Stimulated activated CD8-positive, alpha-beta memory T cell treated with anti-CD3 and anti-CD28 coated beads, Interleukin-7, amount 100 ng/mL, for 1 hour (primary cell): Measurements from ENCODE around the gene NGDN.

Source experiments
- DNase-seq, 2 donors: peaks; one replicate each; pipeline ENCODE4 v3.0.0-alpha.2; 2020; ENCODE audit warnings: low read depth in 2 of 2

NGDN gene

GRCh38 chr14:23520899-23521533 is 51.5 kb downstream of the NGDN start:
- DNase-seq = no peak

DNA sequence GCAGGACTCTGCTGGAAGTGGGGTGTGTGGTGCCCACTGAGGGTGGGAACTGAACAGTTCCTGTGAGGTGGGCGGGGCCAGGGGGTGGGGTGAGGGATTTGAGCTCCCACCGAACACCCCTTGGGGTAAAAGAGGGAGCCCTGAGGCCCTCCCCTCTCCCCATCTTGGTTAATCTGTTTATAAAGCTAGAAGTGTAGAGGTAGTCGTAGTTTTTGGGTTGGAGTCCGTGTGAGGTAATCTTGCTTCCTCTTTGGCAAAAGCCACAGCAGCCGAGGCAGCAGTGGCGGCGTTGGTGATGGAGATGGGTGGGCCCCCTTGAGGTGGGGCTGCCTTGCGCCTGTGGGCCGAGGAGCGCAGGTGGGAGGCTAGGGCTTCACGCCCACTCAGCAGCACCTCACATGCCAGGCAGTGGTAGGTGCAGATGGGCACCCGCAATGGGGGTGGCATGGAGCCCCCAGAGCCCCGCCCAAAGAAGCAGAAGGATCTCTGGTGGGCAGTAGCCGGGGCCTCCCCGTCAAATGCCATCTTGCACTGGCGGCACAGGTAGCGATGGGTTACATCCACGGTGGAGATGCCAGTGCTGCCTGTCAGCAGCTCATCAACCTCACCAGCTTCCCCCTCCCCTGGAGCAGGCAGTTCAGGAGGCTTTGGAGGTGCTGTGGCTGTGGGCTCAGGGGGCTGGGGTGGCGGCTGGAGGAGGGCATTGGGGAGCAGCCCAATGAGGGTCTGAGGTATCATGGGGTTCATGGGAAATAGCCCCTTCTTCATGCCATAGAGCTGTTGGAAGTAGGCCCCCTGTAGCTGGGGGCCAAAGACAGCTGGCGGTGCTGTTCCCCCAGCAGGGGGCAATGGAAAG is 52.5 kb downstream of the NGDN start:
- no peak for DNase-seq

DNA sequence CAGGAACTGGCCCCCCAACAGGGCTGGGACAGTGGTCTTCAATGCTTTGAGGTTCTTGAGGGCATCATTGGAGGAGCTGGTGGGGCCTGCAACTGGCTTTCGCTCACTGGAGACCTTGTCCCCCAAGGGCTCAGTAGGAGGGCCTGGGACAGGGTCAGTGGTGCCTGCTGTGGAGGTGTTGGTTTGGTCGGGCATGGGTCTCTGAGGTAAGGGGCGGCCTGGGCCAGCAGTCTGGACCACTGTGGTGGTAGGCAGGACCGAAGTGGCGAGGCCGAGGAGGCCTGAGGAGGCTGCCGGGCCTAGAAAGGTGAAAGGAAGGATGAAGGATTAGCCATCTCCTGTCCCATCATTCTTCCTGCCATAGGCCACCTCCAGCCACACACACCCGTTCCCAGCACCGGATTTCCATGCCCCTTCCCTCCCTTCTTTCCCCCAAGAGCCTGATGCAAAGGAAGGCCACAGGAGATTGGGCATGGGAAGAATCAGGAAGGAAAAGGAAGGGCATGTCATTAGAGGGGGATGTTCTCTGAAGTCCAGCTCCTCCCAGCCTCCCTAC is 53.2 kb downstream of the NGDN start:
- no peak for DNase-seq

DNA sequence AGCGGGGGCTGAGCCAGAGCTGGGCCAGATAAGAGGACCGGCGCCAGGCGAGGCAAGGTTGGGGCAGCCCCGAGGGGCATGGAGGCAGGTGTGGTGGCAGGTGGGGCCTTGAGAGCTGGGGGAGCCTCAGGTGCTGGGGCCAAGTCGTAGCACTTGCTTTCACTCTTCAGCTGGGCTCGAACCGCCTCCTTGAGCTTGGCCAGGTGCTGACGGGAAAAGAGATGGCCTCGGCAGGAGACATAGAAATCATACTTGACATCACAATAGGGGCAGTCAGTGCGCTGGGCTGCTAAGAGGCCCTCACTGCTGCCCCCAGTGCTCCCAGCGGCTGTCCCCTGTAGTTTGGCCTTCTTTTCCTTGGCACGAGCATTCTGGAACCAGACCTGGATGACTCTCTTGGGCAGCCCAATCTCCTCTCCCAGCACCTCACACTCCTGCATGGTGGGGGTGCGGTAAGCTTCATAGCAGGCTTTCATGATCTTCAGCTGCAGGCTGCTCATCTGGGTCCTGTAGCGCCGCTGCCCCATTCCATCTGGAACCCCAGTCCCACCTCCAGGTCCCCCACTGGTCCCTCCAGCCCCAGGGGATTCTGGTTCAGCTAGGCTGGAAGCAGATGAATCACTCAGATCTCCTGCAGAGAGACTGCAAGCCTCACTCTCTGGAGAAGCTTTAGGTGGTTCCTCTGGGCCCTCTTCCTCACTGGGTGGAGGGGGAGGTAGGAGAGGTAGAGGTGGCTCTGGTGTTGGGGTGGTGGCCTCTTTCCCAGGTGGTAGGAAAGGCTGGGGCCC is 53.9 kb downstream of the NGDN start:
- DNase-seq = no peak

- DNase-seq = no peak
These were observed 55.5 kb downstream of the NGDN start for GRCh38 chr14:23524954-23525353.

DNA sequence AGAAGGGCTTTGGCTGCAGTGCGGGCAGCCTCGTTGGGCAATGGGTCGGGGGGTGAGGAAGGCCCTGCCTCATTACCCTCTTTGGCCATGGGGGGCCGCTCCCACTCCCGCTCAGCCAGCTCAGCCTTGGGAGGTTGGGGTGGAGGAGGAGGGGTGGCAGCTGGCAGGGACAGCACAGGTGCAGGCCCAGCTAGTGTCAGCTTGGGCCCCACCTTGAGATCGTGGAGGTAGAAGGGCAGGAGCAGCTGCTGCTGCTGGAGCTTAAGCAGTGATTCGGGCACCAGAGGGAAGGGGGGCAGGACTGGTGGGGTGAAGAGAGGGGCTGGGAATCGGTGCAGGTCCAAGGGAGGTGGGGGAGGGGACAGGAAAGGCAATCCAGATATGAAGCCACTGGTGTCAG is 56.1 kb downstream of the NGDN start:
- no peak for DNase-seq
